ENCODE data around the gene CES4A. TPM values are rescaled to one million over a fixed set of nuclear protein-coding genes. Genes with fewer than 3 reads are reported as not detected.

CES4A gene
- total and polyA plus RNA-seq, 9 of the 15 experiments (the other 6 are each of a cell fraction or from before 2014, with no cell fraction given): 0.09 to 0.13 (median 0.11) TPM; not detected in 6

DNA sequence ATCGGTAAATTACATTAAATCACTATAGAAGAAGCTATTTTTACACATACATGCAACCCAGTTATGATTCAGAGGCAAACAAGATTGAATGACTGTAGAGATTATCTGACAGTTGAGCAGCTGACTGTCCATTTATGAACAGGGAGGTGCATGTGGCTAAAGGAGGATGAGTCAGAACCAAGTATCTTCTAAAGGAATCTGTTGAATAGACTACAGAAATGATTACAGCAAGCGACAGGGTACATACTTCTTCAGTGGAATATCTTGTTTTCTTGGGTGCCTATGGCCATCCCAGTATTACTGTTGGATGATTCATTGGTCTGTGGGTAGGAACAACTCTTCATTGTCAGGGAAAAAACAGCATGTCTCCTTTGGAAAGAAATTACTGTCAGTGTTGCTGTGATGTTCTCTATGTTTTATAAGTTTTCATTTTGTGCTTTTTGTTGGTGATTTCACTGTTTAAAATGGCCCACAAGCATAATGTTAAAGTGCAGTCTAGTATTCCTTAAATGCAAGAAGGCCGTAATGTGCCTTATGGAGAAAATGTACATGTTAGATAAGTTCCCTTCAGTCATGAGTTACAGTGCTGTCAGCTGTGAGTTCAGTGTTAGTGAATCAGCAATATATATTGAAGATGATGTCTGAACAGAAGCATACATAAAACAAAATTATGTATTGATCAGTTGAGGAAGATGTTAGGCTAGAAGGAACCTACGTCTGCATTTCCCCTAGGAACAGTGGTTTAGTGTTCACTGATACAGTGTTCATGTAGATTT is 67.5 kb downstream of the CES4A start (continued):
- no peak for TF ChIP-seq SMC3 (conservative IDR thresholded peaks at IDR 0.05; ENCODE audit: insufficient read depth, low read depth, low read length)
- TF ChIP-seq, protein P1, sequence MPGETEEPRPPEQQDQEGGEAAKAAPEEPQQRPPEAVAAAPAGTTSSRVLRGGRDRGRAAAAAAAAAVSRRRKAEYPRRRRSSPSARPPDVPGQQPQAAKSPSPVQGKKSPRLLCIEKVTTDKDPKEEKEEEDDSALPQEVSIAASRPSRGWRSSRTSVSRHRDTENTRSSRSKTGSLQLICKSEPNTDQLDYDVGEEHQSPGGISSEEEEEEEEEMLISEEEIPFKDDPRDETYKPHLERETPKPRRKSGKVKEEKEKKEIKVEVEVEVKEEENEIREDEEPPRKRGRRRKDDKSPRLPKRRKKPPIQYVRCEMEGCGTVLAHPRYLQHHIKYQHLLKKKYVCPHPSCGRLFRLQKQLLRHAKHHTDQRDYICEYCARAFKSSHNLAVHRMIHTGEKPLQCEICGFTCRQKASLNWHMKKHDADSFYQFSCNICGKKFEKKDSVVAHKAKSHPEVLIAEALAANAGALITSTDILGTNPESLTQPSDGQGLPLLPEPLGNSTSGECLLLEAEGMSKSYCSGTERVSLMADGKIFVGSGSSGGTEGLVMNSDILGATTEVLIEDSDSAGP (CRISPR knock-in tag; IDR thresholded peaks at IDR 0.05): no peak
- no peak for TF ChIP-seq TAF15 (IDR thresholded peaks at IDR 0.05; ENCODE audit: low read depth, low read length)
- TF ChIP-seq TFE3 (CRISPR knock-in tag; IDR thresholded peaks at IDR 0.05): no peak
- TF ChIP-seq THAP12 (CRISPR knock-in tag; IDR thresholded peaks at IDR 0.05): no peak
- no peak for TF ChIP-seq ZNF140 (CRISPR knock-in tag; IDR thresholded peaks at IDR 0.05)
- TF ChIP-seq ILK (tag; IDR thresholded peaks at IDR 0.05; ENCODE audit: borderline replicate concordance, low read depth): no peak
- TF ChIP-seq, protein P2, sequence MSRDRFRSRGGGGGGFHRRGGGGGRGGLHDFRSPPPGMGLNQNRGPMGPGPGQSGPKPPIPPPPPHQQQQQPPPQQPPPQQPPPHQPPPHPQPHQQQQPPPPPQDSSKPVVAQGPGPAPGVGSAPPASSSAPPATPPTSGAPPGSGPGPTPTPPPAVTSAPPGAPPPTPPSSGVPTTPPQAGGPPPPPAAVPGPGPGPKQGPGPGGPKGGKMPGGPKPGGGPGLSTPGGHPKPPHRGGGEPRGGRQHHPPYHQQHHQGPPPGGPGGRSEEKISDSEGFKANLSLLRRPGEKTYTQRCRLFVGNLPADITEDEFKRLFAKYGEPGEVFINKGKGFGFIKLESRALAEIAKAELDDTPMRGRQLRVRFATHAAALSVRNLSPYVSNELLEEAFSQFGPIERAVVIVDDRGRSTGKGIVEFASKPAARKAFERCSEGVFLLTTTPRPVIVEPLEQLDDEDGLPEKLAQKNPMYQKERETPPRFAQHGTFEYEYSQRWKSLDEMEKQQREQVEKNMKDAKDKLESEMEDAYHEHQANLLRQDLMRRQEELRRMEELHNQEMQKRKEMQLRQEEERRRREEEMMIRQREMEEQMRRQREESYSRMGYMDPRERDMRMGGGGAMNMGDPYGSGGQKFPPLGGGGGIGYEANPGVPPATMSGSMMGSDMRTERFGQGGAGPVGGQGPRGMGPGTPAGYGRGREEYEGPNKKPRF (IDR thresholded peaks at IDR 0.05; ENCODE audit: low read depth, low read length): no peak
- no peak for TF ChIP-seq ZNF431 (CRISPR knock-in tag; IDR thresholded peaks at IDR 0.05)
- no peak for TF ChIP-seq CREB3L1 (IDR thresholded peaks at IDR 0.05; ENCODE audit: borderline replicate concordance, low read depth)
- no peak for TF ChIP-seq ELF1 (tag; IDR thresholded peaks at IDR 0.05)
- no peak for TF ChIP-seq NCOR1 (IDR thresholded peaks at IDR 0.05)
- no peak for TF ChIP-seq DMBX1 (CRISPR knock-in tag; IDR thresholded peaks at IDR 0.05; ENCODE audit: borderline replicate concordance)
- TF ChIP-seq KDM5B (IDR thresholded peaks at IDR 0.05; ENCODE audit: insufficient replicate concordance, low read depth, low read length): no peak
- TF ChIP-seq MED1 (CRISPR knock-in tag; IDR thresholded peaks at IDR 0.05; ENCODE audit: borderline replicate concordance): no peak
- TF ChIP-seq HNRNPUL1 (IDR thresholded peaks at IDR 0.05; ENCODE audit: low read length): no peak
- no peak for TF ChIP-seq FOXA3 (CRISPR knock-in tag; conservative IDR thresholded peaks at IDR 0.05 in 1 of 2, IDR thresholded peaks at IDR 0.05 in 1 of 2)

Data from K562 (cell line).